A549 (cell line): ENCODE data around the gene SLCO1B1.

Experiments used
- BCL3 ChIP-seq: fragments of >200 bp; sonication (Bioruptor Twin); formaldehyde crosslinking; IDR thresholded peaks from 3 replicates; pipeline ENCODE4 v1.6.1; 2016
- CTCF ChIP-seq: fragments of >200 bp; sonication (Bioruptor Twin); formaldehyde crosslinking; IDR thresholded peaks from 3 replicates; pipeline ENCODE4 v1.5.1; 2016
- EP300 ChIP-seq, 2 experiments: fragments of >200 bp; sonication (Bioruptor Twin); formaldehyde crosslinking; IDR thresholded peaks; 2 replicates in 1 of 2; 3 replicates in 1 of 2; pipeline ENCODE4 v1.6.1; 2016 to 2017
- MAFK ChIP-seq: fragments of 450-650 bp; IDR thresholded peaks from 2 replicates; pipeline ENCODE4 v1.6.1; 2014; ENCODE audit not compliant: partially characterized antibody
- NFE2L2 ChIP-seq: fragments of 150-350 bp; conservative IDR thresholded peaks from 2 replicates; pipeline ENCODE4 v1.6.1; 2014; ENCODE audit warnings: low read length
- NPAS2 ChIP-seq: fragments of 250-450 bp; sonication (Bioruptor Pico); IDR thresholded peaks from 2 replicates; pipeline ENCODE4 v1.8.0; 2022; ENCODE audit warnings: mild to moderate bottlenecking, moderate library complexity, borderline replicate concordance
- POLR2AphosphoS2 ChIP-seq: conservative IDR thresholded peaks from 2 replicates; pipeline ENCODE4 v1.6.1; 2012; ENCODE audit warnings: low read length, improper control_type of control experiment, inconsistent platforms
- RAD21 ChIP-seq, 2 experiments: fragments of >200 bp in 1 of 2; sonication (Bioruptor Twin) in 1 of 2; formaldehyde crosslinking in 1 of 2; IDR thresholded peaks in 1 of 2; conservative IDR thresholded peaks in 1 of 2; 2 replicates in 1 of 2; 3 replicates in 1 of 2; pipeline ENCODE4 v1.6.1; 2012 to 2018; ENCODE audit warnings: inconsistent platforms in 1 of 2
- RCOR1 ChIP-seq: fragments of 150-350 bp; IDR thresholded peaks from 2 replicates; pipeline ENCODE4 v1.6.1; 2014; ENCODE audit warnings: antibody characterized with exemption, low read length, low read depth

GRCh38 chr12:21169878-21170472 lies 39.0 kb downstream of the SLCO1B1 start:
- TF ChIP-seq RAD21 (conservative IDR thresholded peaks at IDR 0.05 in 1 of 2, IDR thresholded peaks at IDR 0.05 in 1 of 2) (peak; percentile 89 to 96), EP300 (IDR thresholded peaks at IDR 0.05) (no peak), NPAS2 (CRISPR knock-in tag) (no peak), MAFK (no peak), CTCF (peak; percentile 82), RCOR1 (no peak), POLR2AphosphoS2 (no peak), NFE2L2 (no peak), BCL3 (no peak)
